HUDEP-2 (cell line): ENCODE data around the gene ATRN.

ENCODE experiments used
- DNase-seq, 76 experiments: peaks; one replicate each; lab custom pipeline; 2025; ENCODE audit not compliant: unreplicated experiment in 76 of 76; lab: John Stamatoyannopoulos, UW

The ATRN gene

DNA sequence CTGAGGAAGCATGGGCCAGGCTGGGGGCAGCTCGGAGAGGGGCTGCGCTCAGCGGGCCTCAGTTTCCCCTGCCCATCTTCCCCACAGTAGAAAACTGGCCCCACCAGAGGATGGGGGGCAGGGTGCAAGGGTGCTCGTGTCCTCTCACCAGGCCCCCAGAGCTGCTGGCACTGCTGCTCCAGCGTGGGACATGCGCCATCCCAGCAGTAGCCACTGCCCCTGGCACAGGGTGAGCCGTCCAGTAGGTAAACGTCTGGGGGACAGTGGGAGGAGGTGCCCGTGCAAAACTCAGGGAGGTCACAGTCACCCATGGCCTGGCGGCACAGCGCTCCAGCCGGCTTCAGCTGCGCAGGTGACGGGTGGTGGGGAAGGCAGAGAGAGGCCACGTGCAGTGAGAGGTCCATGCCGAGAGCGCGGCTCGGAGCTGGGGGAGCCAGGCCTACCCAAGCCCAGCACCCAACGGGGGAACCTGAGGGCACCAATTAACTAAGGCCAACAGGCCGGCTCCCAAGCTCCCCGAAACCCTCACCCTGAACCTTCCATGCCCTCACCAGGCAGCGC is 201.2 kb downstream of the ATRN start:
- DNase-seq = no peak

DNA sequence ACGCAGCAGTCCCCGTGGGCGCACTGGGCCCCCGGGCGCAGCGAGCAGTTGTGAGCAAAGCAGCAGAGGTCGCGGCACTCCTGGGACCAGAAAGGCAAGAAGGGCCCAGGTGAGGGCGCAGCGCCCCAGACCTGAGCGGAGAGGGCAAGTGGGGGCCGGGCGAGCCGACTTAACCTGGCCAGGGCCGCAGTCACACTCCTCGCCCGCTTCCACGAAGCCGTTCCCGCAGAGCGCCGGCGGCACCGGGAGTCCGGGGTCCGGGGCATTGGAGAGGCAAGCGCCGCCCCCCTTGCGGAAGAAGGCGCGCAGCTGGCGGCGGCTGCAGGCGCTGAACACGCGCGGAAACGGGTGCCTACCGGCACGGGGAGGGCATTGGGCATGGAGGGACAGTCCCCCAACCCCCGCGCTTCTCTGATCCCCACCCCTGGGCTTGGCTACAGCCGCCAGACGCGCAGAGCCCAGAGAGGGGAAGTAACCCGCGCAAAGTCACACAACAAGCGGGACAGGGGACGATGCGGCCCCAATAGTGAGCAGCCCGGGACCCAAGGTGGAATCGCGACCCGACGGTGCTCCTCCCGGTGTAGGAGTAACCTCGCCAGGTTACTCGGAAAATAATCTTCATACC is 201.8 kb downstream of the ATRN start:
- no peak for DNase-seq

DNA sequence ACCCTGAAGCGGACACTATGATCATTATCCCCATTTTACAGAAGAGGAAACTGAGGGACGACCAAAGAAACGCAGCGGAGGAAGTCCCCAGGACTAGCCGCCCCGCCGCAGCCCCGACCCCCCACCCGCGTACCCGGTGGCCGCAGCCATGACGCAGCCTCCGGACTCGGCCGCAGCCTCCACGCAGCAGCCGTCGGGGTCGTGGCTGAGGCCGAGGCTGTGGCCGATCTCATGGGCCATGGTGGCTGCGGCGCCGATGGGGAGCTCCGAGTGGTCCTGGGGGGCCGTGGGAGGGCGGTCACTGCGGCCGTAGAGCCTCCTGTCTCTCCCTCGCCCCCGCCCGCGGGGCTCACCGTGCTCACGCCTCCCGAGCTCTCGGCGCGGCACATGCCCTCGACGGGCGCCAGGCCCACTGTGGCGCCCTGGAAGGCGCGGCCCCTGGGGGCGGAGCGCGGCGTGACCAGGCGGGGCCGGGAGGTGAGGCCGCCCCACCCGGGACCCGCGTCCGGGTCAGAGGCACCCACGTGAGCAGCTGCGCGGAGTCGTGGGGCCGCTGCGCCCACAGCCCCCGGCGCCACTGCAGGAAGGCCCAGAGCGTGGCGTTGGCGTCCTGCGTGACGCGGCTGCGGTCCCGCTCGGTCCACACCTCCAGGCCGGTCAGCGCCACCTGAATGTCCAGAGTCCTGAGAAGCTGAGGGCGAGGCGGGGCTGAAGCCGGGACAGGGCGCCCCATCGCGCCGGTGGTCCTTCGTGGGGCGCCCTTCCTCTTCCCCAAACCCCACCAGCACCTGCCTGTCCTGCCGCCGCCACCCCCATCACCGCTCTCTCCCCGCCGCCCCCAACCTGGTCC is 202.6 kb downstream of the ATRN start:
- DNase-seq = no peak

DNA sequence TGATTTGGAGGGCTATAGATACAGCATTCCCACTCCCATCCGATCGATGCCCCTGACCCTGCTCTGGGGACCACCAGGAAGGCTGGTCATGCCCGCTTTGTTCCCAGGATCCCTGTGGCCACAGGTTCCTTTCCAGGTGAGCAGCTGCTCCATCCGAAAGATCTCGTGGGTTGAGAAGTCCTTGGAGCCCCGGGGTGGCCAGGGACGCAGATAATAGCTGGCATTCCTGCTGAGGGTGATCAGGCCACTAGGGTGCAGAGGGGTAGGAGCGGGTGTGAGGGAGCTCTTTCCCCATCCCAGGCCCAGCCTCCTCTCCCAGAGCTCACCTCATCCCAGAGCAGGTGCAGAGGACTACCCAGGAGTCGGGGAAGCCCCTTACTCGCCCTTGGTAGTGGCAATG is 203.6 kb downstream of the ATRN start:
- no peak for DNase-seq

DNA sequence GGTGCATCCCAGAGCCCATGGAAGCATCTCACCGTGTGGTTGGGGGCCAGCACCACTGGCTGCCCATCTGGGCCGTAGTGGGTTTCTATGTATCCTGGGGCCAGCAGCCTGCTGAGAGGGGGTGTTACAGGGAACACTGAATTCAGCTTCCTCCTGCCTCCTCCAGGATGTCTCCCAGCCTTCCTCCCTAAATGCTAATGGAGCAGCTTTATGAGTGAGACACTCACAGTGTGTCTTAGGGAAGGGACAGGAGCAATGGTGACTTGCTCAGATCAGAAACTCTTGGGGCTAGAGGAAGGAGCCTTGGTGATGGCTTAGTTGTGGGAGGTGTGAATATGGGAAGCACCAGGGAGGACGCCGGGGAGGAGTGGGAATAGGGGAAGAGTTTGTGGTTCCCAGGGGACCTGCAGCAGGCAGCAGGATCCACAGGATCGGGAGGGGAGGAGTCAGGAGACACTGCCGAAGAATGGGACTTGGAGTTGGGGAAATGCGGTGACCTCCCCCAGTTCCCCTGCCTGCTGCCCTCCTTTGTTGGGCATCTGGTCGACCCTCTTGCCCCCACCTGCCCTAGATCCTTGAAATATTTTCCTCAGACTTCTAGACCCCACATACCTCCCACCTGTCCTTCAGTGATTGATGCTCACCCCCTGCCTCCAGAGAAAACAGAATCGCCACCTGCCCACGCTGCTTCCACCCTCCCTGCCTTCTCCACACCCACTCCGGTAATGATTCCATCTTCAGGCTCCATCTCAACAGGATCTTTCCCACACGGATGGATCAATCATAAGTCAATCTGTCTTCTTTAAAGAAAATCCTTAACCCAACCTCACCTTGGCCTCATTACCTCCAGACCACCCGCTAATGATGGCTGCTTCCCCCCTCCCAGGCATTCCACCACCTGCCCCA is 204.4 kb downstream of the ATRN start:
- no peak for DNase-seq

DNA sequence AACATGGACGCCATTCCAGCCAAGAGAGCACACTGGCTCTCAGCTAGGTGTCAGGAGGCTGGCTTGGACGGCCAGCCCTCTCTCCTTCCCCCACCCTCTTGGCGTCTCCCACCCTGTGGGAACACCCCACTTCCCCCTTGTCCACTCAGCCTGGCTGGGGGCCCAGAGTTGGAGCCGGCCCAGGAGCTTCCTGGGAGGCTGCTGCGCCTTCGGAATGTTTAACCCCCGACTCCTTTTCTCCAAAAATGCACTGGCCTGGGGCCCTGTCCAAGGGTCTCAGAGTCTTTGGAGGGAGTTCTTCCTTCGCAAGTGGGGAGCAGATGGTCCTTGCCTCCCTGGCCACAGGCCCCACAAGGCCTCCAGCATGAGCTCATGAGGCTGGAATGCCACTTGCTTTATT is 206.9 kb downstream of the ATRN start:
- DNase-seq = no peak

DNA sequence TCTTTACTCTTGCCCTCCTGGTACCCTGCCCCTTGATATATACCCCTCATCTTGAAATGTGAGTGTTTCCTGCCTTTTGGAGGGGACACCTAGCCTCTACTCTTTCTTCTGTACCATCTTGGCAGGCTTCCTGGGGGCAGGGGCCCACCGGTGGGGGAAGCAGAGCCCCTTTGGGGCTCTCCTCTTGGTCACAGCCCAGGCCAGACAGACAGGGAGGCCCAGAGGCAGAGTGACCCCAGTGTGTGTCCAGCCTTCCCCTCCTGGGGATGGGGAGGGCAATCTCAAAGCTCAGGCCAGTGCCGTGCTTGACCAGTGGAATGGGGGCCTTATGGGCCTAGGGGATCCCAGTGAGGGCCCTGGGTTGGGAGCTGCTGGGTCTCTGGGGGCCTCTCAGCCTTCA is 207.4 kb downstream of the ATRN start:
- DNase-seq = no peak

DNA sequence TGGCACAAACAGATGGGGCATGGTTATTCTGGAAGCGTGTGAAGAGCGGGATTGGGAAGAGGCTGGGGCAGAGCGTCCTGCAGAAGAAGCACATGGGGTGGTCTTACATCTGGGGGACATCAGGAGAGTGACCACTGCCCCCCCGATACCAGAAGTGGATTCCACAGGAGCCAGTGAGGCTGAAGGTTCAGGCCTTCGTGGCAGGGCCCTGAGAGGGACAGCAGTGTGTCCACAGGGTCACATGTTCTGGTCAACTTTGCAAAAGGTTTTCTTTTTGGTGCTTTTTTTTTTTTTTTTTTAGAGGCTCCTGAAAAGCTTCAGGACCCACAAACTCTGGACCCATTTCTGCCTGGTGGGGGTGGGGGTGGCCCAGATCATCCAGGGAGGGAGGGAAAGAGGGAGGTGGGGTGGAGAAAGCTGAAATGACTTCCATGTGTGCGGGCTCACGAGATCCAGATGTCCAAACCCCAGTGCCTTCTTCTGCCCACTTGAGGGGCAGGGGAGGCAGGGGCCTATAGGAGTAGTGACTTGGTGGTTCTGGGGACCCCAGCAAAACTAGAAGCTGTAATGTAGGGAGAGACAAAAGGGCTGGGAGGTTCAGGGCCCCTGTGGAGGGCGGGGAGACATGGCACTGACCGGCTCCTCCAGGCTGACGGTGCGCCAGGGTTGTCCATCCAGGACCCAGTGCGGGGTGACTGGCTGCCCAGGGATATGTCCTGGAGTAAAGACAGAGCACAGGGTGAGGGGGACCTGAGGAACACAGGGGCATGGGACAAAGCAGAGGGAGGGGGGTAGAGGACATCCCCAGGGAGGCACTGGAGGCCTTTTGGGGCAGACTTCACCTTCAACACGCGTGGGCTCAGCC is 208.3 kb downstream of the ATRN start:
- DNase-seq = no peak

DNA sequence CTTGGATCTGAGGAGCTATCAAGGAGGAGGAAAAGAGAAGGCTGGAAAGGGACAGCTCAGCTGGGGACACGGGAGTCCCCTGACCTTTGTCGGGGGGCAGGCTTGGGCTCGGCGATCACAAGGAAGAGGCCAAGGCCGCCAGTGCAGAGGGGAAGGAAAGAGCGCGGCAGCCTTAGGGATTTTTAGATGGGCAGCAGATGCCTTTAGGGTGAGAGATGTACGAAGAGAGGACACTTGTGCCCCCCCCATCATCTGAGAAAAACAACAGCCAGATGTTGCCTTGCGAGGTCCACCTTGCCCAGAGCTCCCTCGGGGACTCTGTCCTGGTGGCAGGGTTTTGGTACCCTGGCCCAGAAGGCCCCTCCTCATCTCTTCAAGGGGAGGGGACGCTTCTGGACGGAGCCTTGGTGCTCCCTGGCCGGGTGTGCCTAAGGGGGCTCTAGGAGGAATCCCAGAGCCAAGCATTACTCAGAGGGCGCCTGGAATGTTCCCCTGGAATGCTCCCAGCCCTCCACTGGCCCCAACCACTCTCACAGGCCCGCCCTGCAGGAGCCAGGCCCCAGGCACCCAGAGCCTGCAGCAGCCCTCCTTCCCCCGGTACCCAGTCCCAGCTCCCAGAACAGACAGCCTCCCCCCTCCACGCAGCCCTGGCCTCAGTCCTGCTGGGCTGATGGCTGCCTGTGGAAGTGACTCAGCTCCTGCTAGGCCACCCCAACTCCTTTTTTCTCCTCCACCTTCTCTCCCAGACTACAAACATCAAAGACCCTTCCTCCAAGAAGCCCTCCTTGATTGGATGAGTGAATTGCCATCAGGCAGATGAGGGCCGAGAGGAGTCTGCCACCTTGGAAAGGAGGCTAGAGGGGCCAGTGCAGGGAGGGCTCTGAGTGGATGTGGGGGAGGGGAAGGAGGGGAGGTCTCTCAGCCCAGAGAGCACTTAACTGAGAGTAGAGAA is 209.2 kb downstream of the ATRN start:
- no peak for DNase-seq

DNA sequence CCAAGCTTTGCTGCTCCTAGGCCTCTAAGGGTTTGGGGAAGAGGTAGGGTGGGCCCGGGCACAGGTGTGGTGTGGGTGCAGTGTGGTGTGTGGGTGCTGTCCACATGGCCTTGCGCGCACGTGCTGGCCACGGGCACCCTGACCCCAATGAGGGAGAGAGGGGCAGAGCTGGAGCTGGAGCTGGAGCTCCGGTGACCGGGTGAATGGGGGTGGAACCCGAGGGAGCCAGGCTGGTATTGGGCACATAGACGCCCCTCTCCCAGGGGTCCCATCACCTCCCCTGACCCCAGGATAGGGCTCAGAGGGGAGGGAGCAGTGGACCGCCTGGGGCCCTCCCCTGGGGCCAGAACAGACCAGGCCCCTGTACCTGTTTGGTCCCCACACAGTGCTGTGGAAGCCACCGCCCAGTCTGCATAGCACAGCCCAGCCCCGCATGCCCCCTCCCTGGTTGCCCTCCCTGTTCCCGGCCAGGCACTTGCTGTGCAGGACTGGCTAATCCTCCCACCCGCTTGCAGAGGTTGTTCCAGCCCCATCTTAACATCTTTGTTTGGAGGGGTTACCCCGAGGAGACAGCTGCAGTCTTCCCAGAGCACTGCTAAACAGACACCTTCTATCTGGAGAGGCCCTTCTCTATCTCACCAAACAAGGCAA is 210.0 kb downstream of the ATRN start:
- no peak for DNase-seq

DNA sequence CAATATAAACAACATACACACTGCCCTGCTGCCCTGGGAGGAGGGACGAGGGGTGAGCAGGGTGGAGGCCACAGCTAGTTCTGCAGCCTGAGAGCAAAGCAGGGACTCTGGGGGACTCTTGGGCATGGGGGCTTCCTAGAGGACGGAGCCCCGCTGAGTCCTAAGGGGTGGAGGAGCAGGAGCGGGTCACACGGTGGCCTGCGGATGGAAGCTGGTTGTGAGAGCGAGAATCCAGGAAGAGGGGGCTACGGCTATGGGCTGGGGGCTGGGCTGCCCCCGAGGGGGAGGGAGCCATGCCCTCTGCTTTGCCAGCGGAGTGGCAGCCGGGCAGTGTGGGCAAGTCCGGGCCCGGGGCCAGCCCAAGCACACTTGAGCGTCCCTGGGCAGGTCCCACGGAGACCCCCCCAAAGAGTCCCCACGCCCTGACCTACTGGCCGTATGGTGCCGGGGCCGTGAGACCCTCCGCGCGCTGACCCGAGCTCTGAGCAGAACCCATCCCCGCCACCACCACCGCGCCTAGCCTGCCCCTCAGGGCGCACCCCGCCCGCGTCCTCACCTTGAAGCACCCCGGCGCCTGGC is 210.6 kb downstream of the ATRN start:
- DNase-seq = no peak

DNA sequence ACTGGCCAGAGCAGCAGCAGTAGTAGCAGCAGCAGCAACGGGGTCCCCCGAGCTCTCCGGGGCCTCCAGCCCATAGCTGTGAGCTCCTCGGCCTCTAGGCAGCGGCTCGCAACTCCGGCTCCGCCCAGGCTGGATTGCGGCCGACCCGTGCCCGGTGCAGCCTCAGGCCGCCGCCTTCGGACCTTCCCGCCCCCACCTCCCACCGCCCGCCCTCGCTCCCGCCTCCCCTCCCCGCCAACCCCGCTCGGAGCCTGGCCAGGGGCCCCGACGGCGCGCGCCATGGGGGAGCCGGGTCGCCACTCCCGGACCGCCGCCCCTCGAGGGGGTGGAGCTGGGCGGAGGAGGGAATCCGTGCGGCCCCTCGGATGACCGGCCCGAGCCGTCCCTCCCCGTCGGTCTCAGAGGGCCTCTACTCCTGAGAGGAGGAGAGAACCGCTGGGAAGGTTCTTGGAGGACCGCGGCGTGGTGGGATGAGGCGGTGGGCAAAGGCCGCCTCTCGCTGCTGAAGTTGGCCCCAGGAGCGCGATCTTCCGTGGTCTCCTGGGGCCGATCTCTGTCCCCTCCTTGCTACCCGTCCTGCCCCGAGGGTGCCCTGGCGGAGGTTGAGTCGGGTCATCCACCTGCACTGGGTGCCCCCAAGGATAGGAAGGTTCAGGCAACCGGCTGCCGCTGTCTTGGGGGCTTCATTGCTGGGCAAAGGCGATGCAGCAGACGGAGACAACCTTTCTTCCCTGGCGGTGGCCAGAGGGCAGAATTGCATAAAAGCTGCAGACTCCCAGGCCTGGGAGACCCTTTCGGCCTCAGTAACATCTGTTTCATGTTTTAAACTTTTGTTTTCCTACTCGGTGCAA is 211.3 kb downstream of the ATRN start, which contains the start of gene ADAM33:
Gene ADAM33 (minus strand): TSS at position 80 of the 851 bp plus-strand sequence. CDS start 6 bp downstream, at position 74.
- DNase-seq = no peak

DNA sequence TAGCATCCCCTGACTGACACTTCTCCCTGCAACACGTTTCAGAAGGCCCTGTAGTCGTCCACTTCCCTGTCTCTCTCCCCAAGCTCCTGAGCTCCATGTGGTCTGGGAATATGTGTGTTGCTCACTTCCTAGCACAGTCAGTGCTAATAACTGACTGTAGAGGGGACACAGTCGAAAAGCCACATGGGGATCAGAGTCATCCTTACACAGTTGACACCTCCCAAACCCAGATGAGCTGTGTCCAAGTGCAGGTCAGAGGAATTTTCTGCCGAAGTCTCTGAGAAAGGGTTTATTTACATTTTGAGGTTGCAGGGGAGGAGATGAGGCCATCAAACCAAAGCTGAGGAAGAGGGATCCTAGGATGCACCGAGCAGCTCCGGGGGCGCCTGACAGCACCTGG is 214.5 kb downstream of the ATRN start:
- DNase-seq = no peak

DNA sequence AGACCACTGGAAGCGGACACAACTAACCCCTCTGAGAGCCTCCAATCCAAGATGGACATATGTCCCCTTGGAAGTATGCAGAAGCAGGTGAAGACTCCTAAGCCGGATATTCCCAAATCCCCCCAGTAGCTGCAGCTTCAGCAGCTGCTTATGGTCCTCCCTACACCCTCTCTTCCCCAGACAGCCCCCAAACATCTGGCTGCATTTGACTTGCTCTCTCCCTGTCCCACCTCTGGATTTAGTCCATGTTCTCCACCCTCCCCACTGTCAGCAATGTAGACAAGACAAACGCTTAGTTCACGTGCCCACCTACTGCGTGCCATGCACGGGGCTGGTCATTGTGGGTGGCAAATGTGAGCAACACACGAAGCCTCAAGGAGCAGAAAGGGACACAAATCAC is 215.6 kb downstream of the ATRN start:
- DNase-seq = no peak

DNA sequence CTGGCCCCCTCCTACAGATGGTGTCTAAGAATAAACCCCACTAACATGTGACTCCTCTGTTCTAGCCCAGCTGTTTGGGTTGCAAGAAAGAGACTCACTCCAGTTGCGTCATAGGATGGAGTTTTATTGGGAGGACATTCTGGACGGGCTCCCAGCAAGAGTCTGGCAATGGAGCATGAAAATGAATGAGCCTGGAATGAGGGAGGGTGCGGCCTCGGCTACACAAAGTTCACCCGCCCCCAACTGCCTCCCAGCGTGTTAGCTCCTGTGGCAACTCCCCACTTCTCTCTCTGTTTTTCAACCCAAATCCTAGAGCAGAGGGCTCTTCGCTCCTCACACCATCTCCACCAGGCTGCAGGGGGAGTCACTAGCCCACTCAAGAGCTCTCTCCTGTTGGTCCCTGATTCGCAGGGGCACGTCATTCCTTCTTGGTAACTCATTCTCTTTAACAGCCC is 216.1 kb downstream of the ATRN start:
- no peak for DNase-seq

DNA sequence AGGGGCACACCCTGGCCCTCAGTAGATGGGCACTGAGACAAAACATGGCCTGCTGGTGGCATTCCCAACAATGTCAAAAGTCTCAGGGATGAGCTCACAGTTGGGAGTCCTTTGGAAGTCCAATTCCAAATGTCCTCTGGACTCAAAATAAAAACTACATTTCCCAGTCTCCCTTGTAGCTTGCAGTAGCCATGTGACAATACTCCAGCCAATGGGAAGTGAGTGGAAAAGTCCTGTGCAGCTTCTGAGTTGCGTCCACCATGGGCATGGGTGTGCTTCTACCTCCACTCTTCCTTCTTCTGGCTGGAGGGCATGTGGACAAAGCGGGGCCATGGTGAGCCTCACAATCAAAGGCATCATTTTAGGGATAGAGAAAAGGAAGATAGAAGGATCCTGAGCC is 216.8 kb downstream of the ATRN start:
- peak in 2 of 76 experiments; percentile 4 to 23 for DNase-seq

DNA sequence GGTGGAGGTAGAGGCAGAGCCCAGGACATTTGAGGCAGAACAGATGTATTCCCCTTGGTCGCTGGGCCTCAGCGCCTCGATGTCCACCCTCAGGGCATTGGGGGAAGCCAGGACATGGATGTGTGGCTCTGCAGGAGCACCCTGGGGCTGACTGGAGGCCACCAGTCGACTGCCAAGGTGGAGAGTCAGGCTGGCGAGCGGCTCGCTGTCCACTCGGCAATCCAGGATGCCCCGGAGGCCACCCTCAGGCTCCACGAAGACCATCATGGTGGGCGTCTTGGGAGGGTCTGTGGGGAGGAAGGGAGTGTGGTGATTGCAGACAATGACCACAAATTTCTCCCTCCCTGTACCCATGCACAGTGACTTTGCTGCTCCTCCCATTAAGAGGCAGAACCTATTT is 219.2 kb downstream of the ATRN start:
- DNase-seq = no peak
